Smooth muscle cell (in vitro differentiated cells): ENCODE data around the gene UPK3A. TPM values are rescaled to one million over a fixed set of nuclear protein-coding genes. Genes with fewer than 3 reads are reported as not detected.

Experiments used
- DNase-seq: peaks from one replicate; lab custom pipeline; 2025; ENCODE audit not compliant: unreplicated experiment; lab: John Stamatoyannopoulos, UW
- H2AFZ ChIP-seq: fragments of 200-600 bp; sonication (generic); 2 replicates; pipeline ENCODE4 v1.6.0; 2016; ENCODE audit warnings: antibody characterized with exemption, low read depth, mild to moderate bottlenecking
- H3F3A ChIP-seq: fragments of 200-600 bp; sonication (generic); 2 replicates; pipeline ENCODE4 v1.6.0; 2017; ENCODE audit warnings: antibody characterized with exemption, low read depth
- H3K27ac ChIP-seq: fragments of 200-600 bp; sonication (generic); 2 replicates; pipeline ENCODE4 v1.5.1; 2016; ENCODE audit warnings: low read depth, mild to moderate bottlenecking
- H3K27me3 ChIP-seq: fragments of 200-600 bp; sonication (generic); 2 replicates; pipeline ENCODE4 v1.6.1; 2016; ENCODE audit warnings: low read depth, mild to moderate bottlenecking
- H3K36me3 ChIP-seq: fragments of 200-600 bp; sonication (generic); 2 replicates; pipeline ENCODE4 v1.5.1; 2016; ENCODE audit warnings: low read depth
- H3K4me1 ChIP-seq: fragments of 200-600 bp; sonication (generic); 2 replicates; pipeline ENCODE4 v1.5.1; 2016; ENCODE audit warnings: low read depth
- H3K4me2 ChIP-seq: fragments of 200-600 bp; sonication (generic); 2 replicates; pipeline ENCODE4 v1.6.0; 2016; ENCODE audit warnings: mild to moderate bottlenecking
- H3K4me3 ChIP-seq: fragments of 200-600 bp; sonication (generic); 2 replicates; pipeline ENCODE4 v1.5.1; 2016; ENCODE audit warnings: mild to moderate bottlenecking
- H3K79me2 ChIP-seq: fragments of 200-600 bp; sonication (generic); 2 replicates; pipeline ENCODE4 v1.6.0; 2016; ENCODE audit warnings: low read depth, mild to moderate bottlenecking
- H3K9ac ChIP-seq: fragments of 200-600 bp; sonication (generic); 2 replicates; pipeline ENCODE4 v1.6.0; 2016; ENCODE audit warnings: low read depth
- H3K9me3 ChIP-seq: fragments of 200-600 bp; sonication (generic); replicated peaks from 2 replicates; pipeline ENCODE4 v1.5.1; 2016; ENCODE audit warnings: low read depth
- H4K20me1 ChIP-seq: fragments of 200-600 bp; sonication (generic); 2 replicates; pipeline ENCODE4 v1.6.0; 2016; ENCODE audit warnings: low read depth
- CTCF ChIP-seq: fragments of 200-600 bp; sonication (generic); IDR thresholded peaks from 2 replicates; pipeline ENCODE4 v1.5.1; 2017; ENCODE audit warnings: borderline replicate concordance, mild to moderate bottlenecking, antibody characterized with exemption; ENCODE audit not compliant: insufficient read depth, poor library complexity, severe bottlenecking
- WGBS: methylation state at CpG from one replicate; pipeline ENCODE4 v1.1.7; 2016; ENCODE audit warnings: low lambda C conversion rate; 5-methylcytosine and 5-hydroxymethylcytosine counted together
- polyA plus RNA-seq: library from polyadenylated mRNA; unstranded; fragments of >200 nt; fragmentation: Nextera tagmentation; extraction: Ambion mirVana; gene quantifications from 2 replicates; pipeline ENCODE4 v1.2.1, GENCODE V29; 2016
- total RNA-seq: library from RNA; depleted of rRNA; stranded (reverse); fragments of >200 nt; gene quantifications from 2 replicates; pipeline ENCODE4 v1.2.3, GENCODE V29; 2014

The UPK3A gene
- total and polyA plus RNA-seq, 2 experiments from 2014 or later = not detected

GRCh38 chr22:45312856-45313255 lies 28.1 kb downstream of the UPK3A start:
- H3K79me2 ChIP-seq = peaks cover 65% of the 10 kb centered on the region
- H3K9ac ChIP-seq = no peak overlapping the region
- H3K27me3 ChIP-seq = no peaks in the 10 kb centered on the region
- no peak for DNase-seq
- WGBS = 31% methylated on average over 4 of the region's 4 CpGs
- H3K4me2 ChIP-seq = no peak overlapping the region
- peaks cover 10% of the 10 kb centered on the region for H4K20me1 ChIP-seq
- peak overlapping the region; percentile 5 for H3K27ac ChIP-seq
- H2AFZ ChIP-seq = no peak overlapping the region
- peaks cover 24% of the 10 kb centered on the region for H3K4me1 ChIP-seq
- no peaks in the 10 kb centered on the region for H3K9me3 ChIP-seq
- no peaks in the 10 kb centered on the region for H3K36me3 ChIP-seq
- no peak for TF ChIP-seq CTCF
- H3K4me3 ChIP-seq = no peak overlapping the region
- peaks cover 5% of the 10 kb centered on the region for H3F3A ChIP-seq

- no peak for DNase-seq
- Histone ChIP-seq H4K20me1 (peaks cover 10% of the 10 kb centered on the region), H3K27me3 (no peaks in the 10 kb centered on the region), H3K4me2 (peak overlapping the region; percentile 73), H2AFZ (no peak overlapping the region), H3K4me1 (peaks cover 34% of the 10 kb centered on the region), H3K27ac (peak overlapping the region; percentile 54), H3K4me3 (no peak overlapping the region), H3K79me2 (peaks cover 65% of the 10 kb centered on the region), H3F3A (peaks cover 16% of the 10 kb centered on the region), H3K36me3 (no peaks in the 10 kb centered on the region), H3K9me3 (no peaks in the 10 kb centered on the region), H3K9ac (no peak overlapping the region)
- TF ChIP-seq CTCF = no peak
- 45% methylated on average over 8 of the region's 8 CpGs for WGBS
Observed at GRCh38 chr22:45314054-45314721, 29.4 kb downstream of the UPK3A start.

GRCh38 chr22:45314786-45315185 lies 30.0 kb downstream of the UPK3A start:
- peaks cover 10% of the 10 kb centered on the region for H4K20me1 ChIP-seq
- no peaks in the 10 kb centered on the region for H3K36me3 ChIP-seq
- H2AFZ ChIP-seq = no peak overlapping the region
- H3K79me2 ChIP-seq = peaks cover 68% of the 10 kb centered on the region
- H3K4me3 ChIP-seq = no peak overlapping the region
- no peak overlapping the region for H3K9ac ChIP-seq
- peaks cover 40% of the 10 kb centered on the region for H3K4me1 ChIP-seq
- WGBS = 89% methylated on average over 6 of the region's 6 CpGs
- no peak for DNase-seq
- H3K27me3 ChIP-seq = no peaks in the 10 kb centered on the region
- H3K27ac ChIP-seq = no peak overlapping the region
- no peak overlapping the region for H3K4me2 ChIP-seq
- no peaks in the 10 kb centered on the region for H3K9me3 ChIP-seq
- no peak for TF ChIP-seq CTCF
- peaks cover 22% of the 10 kb centered on the region for H3F3A ChIP-seq
